ENCODE measurements around the gene DISP3.

DISP3 gene

GRCh38 chr1:11465307-11465706 lies 13.6 kb upstream of the DISP3 start:
- H3K9me3 ChIP-seq (ENCODE audit: low read depth, low read length), result no peaks in the 10 kb centered on the region
- H3K36me3 ChIP-seq (ENCODE audit: insufficient read depth, low read length), result no peaks in the 10 kb centered on the region
- no peak for DNase-seq (ENCODE audit: low read depth, low spot score)
- TF ChIP-seq EZH2 (IDR thresholded peaks at IDR 0.05) (no peak), FOXP2 (optimal IDR thresholded peaks at IDR 0.05; ENCODE audit: control extremely low read depth, extremely low read length, insufficient read depth) (no peak), POLR2AphosphoS5 (IDR thresholded peaks at IDR 0.05; ENCODE audit: borderline replicate concordance, low read depth, low read length) (no peak)
- H3K4me3 ChIP-seq, result no peak overlapping the region
- H3K27ac ChIP-seq, result no peak overlapping the region
- H3K9ac ChIP-seq (ENCODE audit: insufficient read length), result no peak overlapping the region

DNA sequence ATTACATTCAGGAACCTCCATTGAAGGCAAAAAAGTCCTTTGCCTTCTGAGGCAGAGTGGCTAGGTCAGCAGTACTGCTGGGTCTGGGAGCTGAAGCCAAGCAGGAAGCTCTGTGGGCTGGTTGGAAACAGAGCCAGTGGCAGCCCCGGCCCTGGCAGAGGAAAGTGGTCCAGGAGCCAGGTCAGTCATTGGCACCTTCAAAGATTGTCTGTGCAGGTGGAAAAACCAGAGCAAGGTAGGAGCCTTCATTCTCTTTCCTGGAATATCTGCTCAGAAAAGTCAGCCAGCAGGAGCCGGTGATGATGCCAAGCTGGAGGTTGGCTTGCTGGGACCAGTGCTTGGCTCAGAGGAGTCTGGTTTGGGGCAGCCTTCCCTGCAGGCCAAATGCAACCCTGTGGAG lies 12.5 kb upstream of the DISP3 start:
- no peak overlapping the region for H3K9ac ChIP-seq (ENCODE audit: insufficient read length)
- no peak overlapping the region for H3K4me3 ChIP-seq
- no peaks in the 10 kb centered on the region for H3K36me3 ChIP-seq (ENCODE audit: insufficient read depth, low read length)
- TF ChIP-seq FOXP2 (optimal IDR thresholded peaks at IDR 0.05; ENCODE audit: control extremely low read depth, extremely low read length, insufficient read depth) (no peak), EZH2 (IDR thresholded peaks at IDR 0.05) (no peak), POLR2AphosphoS5 (IDR thresholded peaks at IDR 0.05; ENCODE audit: borderline replicate concordance, low read depth, low read length) (no peak)
- H3K27ac ChIP-seq, result no peak overlapping the region
- no peaks in the 10 kb centered on the region for H3K9me3 ChIP-seq (ENCODE audit: low read depth, low read length)
- no peak for DNase-seq (ENCODE audit: low read depth, low spot score)

DNA sequence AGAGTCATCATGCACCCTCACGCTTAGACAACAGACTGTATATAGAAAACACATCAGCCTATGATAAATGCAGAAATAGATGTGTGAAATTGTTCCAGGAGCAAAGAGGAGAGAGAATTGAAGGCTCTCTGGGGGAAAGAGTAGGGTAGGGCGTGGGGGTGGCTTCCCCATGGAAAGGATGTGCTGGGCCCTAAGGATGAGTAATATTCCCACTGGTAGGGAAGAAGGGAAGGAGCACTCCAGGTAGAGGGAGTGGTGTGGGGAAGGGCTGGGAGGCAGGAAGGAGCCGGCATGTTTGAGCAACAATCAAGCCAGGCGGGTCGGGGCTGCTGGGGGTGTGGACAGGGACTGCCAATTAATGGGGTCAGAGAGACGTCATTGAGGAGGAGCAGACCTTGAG lies 10.1 kb upstream of the DISP3 start:
- H3K9ac ChIP-seq (ENCODE audit: insufficient read length), result no peak overlapping the region
- H3K36me3 ChIP-seq (ENCODE audit: insufficient read depth, low read length), result no peaks in the 10 kb centered on the region
- TF ChIP-seq POLR2AphosphoS5 (IDR thresholded peaks at IDR 0.05; ENCODE audit: borderline replicate concordance, low read depth, low read length) (no peak), FOXP2 (optimal IDR thresholded peaks at IDR 0.05; ENCODE audit: control extremely low read depth, extremely low read length, insufficient read depth) (no peak), EZH2 (IDR thresholded peaks at IDR 0.05) (no peak)
- H3K4me3 ChIP-seq, result no peak overlapping the region
- no peak for DNase-seq (ENCODE audit: low read depth, low spot score)
- no peaks in the 10 kb centered on the region for H3K9me3 ChIP-seq (ENCODE audit: low read depth, low read length)
- H3K27ac ChIP-seq, result no peak overlapping the region

- Histone ChIP-seq H3K9me3 (ENCODE audit: low read depth, low read length) (no peaks in the 10 kb centered on the region), H3K36me3 (ENCODE audit: insufficient read depth, low read length) (no peaks in the 10 kb centered on the region), H3K4me3 (no peak overlapping the region), H3K9ac (ENCODE audit: insufficient read length) (no peak overlapping the region), H3K27ac (no peak overlapping the region)
- no peak for DNase-seq (ENCODE audit: low read depth, low spot score)
- no peak for TF ChIP-seq POLR2AphosphoS5 (IDR thresholded peaks at IDR 0.05; ENCODE audit: borderline replicate concordance, low read depth, low read length)
- no peak for TF ChIP-seq FOXP2 (optimal IDR thresholded peaks at IDR 0.05; ENCODE audit: control extremely low read depth, extremely low read length, insufficient read depth)
- no peak for TF ChIP-seq EZH2 (IDR thresholded peaks at IDR 0.05)
These were observed 8.0 kb upstream of the DISP3 start for GRCh38 chr1:11470912-11471311.

DNA sequence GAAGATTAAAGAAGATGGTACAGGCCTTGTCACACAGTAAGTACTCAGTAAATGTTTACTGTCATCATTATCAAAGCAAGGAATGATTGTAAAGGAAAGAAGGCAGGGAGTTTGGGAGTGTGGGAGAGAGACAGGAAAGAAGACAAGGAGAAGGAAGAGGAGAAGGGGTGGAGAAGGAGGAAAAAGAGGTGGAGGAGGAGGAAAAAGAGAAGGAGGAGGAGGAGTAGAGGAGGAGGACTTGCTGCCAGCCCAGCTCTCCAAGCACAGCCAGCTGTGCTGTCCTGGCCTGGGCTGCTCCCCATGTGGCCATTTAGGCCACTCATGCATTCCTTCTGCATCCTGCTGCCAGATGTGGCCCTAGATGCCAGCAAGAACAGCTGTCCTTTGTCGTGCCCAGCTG lies 7.5 kb upstream of the DISP3 start:
- H3K27ac ChIP-seq, result no peak overlapping the region
- DNase-seq (ENCODE audit: low read depth, low spot score), result no peak
- no peaks in the 10 kb centered on the region for H3K9me3 ChIP-seq (ENCODE audit: low read depth, low read length)
- H3K36me3 ChIP-seq (ENCODE audit: insufficient read depth, low read length), result no peaks in the 10 kb centered on the region
- no peak overlapping the region for H3K4me3 ChIP-seq
- no peak overlapping the region for H3K9ac ChIP-seq (ENCODE audit: insufficient read length)
- TF ChIP-seq FOXP2 (optimal IDR thresholded peaks at IDR 0.05; ENCODE audit: control extremely low read depth, extremely low read length, insufficient read depth), result no peak
- TF ChIP-seq POLR2AphosphoS5 (IDR thresholded peaks at IDR 0.05; ENCODE audit: borderline replicate concordance, low read depth, low read length), result no peak
- TF ChIP-seq EZH2 (IDR thresholded peaks at IDR 0.05), result no peak

DNA sequence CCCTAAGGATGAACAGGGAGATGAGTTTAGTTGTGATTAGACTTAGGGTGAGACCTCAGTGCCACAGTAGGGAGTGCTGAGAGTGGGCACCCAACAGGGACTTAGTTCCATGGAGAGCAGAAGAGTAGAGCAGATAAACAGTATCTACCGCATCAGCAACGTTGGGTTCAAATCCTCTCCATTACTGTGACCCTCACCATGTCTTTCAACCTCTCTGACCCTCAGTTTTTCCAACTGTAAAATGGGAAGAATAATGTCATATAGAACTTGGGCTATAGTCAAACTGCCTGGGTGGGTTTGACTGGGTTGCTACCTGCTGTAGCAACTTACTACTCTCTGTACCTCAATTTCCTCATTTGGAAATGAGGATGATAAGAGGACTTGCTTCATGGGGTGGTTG lies 6.7 kb upstream of the DISP3 start:
- DNase-seq (ENCODE audit: low read depth, low spot score), result no peak
- Histone ChIP-seq H3K9me3 (ENCODE audit: low read depth, low read length) (no peaks in the 10 kb centered on the region), H3K27ac (no peak overlapping the region), H3K9ac (ENCODE audit: insufficient read length) (no peak overlapping the region), H3K4me3 (no peak overlapping the region), H3K36me3 (ENCODE audit: insufficient read depth, low read length) (no peaks in the 10 kb centered on the region)
- TF ChIP-seq EZH2 (IDR thresholded peaks at IDR 0.05), result no peak
- TF ChIP-seq POLR2AphosphoS5 (IDR thresholded peaks at IDR 0.05; ENCODE audit: borderline replicate concordance, low read depth, low read length), result no peak
- no peak for TF ChIP-seq FOXP2 (optimal IDR thresholded peaks at IDR 0.05; ENCODE audit: control extremely low read depth, extremely low read length, insufficient read depth)

- no peaks in the 10 kb centered on the region for H3K36me3 ChIP-seq (ENCODE audit: insufficient read depth, low read length)
These were observed 6.2 kb upstream of the DISP3 start for GRCh38 chr1:11472741-11473140.

DNA sequence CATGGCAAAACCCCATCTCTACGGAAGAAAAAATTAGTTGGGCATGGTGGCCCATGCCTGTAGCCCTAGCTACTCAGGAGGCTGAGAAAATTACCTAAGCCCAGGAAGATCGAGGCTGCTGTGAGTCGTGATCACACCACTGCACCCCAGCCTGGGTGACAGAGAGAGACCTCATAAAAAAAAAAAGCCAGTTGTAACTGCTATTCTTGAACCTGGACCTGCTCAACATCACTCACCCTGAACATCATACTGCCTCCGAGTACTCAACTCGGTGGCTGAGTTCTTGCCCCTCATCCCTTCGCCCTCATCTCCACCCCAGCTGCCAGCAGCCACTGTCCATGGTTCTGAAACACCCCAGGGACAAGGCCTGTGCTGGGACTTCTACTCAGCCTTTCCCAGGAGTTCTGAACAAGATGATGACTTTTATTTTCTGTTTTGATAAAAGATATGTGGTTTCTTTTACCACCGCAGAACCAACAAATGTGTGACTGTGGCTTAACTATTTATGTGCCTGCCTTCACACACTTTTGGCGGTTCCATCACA lies 5.4 kb upstream of the DISP3 start:
- Histone ChIP-seq H3K4me3 (no peak overlapping the region), H3K9ac (ENCODE audit: insufficient read length) (no peak overlapping the region), H3K27ac (no peak overlapping the region), H3K36me3 (ENCODE audit: insufficient read depth, low read length) (no peaks in the 10 kb centered on the region), H3K9me3 (ENCODE audit: low read depth, low read length) (no peaks in the 10 kb centered on the region)
- no peak for TF ChIP-seq POLR2AphosphoS5 (IDR thresholded peaks at IDR 0.05; ENCODE audit: borderline replicate concordance, low read depth, low read length)
- TF ChIP-seq FOXP2 (optimal IDR thresholded peaks at IDR 0.05; ENCODE audit: control extremely low read depth, extremely low read length, insufficient read depth), result no peak
- no peak for TF ChIP-seq EZH2 (IDR thresholded peaks at IDR 0.05)
- no peak for DNase-seq (ENCODE audit: low read depth, low spot score)

More at GRCh38 chr1:11472741-11473140, 6.2 kb upstream of the DISP3 start:
- Histone ChIP-seq H3K9ac (ENCODE audit: insufficient read length) (no peak overlapping the region), H3K27ac (no peak overlapping the region), H3K9me3 (ENCODE audit: low read depth, low read length) (no peaks in the 10 kb centered on the region), H3K4me3 (no peak overlapping the region)
- no peak for TF ChIP-seq EZH2 (IDR thresholded peaks at IDR 0.05)
- TF ChIP-seq FOXP2 (optimal IDR thresholded peaks at IDR 0.05; ENCODE audit: control extremely low read depth, extremely low read length, insufficient read depth), result no peak
- no peak for TF ChIP-seq POLR2AphosphoS5 (IDR thresholded peaks at IDR 0.05; ENCODE audit: borderline replicate concordance, low read depth, low read length)
- no peak for DNase-seq (ENCODE audit: low read depth, low spot score)

DNA sequence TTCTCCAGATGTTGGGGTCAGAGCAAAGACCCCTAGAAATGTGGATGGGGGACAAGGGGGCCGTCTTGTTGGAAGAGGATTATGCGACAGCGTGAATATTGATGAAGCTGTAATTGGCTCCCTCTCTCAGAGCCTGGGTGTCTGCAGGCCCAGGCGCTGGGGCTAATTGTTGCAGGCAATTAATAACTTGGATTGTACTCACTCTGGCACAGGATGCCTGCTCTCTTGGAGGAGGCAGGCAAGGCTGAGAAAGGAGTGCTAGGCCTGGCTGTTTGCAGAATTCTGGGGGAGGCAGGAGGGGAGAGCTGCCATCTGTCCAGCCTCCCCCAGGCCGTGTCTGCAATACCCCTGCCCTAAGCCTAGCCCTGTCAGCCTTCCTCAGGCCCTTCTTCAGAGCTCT lies 4.1 kb upstream of the DISP3 start:
- Histone ChIP-seq H3K9ac (ENCODE audit: insufficient read length) (no peak overlapping the region), H3K4me3 (no peak overlapping the region), H3K27ac (no peak overlapping the region), H3K9me3 (ENCODE audit: low read depth, low read length) (no peaks in the 10 kb centered on the region), H3K36me3 (ENCODE audit: insufficient read depth, low read length) (no peaks in the 10 kb centered on the region)
- DNase-seq (ENCODE audit: low read depth, low spot score), result no peak
- TF ChIP-seq EZH2 (IDR thresholded peaks at IDR 0.05), result no peak

Data from SK-N-MC (cell line).